GM12878 (cell line): ENCODE measurements around the gene MPV17. TPM values are rescaled to one million over a fixed set of nuclear protein-coding genes. Genes with fewer than 3 reads are reported as not detected.

Experiments used
- ATAC-seq: fragments of 200-7000 bp; cut with Tn5 transposase; 3 replicates; pipeline ENCODE4 v1.9.1; 2020; ENCODE audit warnings: mild to moderate bottlenecking, moderate library complexity
- BruUV-seq: library from RNA; stranded (reverse); fragments of 400-500 nt; replicated peaks from 2 replicates; lab custom pipeline; 2021; lab: Mats Ljungman, UMichigan
- CTCF ChIA-PET: fragments of 300-600 bp; sonication (Branson Sonifier 250); formaldehyde crosslinking; extraction: SDS; loops from one replicate; lab custom pipeline; 2021; ENCODE audit warnings: inconsistent platforms; lab: Yijun Ruan, JAX
- POLR2A ChIA-PET: fragments of 350-600 bp; formaldehyde crosslinking; extraction: SDS; loops from one replicate; lab custom pipeline; 2021; ENCODE audit warnings: inconsistent platforms; lab: Charles Lee
- RAD21 ChIA-PET: fragments of 300-600 bp; sonication (Branson Sonifier 250); formaldehyde crosslinking; loops from one replicate; lab custom pipeline; 2023; ENCODE audit warnings: antibody characterized with exemption; ENCODE audit not compliant: unreplicated experiment; lab: Charles Lee
- SMC1A ChIA-PET: fragments of 300-600 bp; sonication (Branson Sonifier 250); formaldehyde crosslinking; loops from one replicate; lab custom pipeline; 2023; ENCODE audit not compliant: unreplicated experiment, uncharacterized antibody; lab: Charles Lee
- DNase-seq: peaks from one replicate; pipeline ENCODE4 v3.0.0-alpha.2; 2011; ENCODE audit warnings: low read depth, low spot score
- FAIRE-seq: peaks from 3 replicates; lab custom pipeline; 2011; peaks lifted over from hg19 to GRCh38; lab: Jason Lieb, UNC
- H2AFZ ChIP-seq: 2 replicates; pipeline ENCODE4 v1.6.0; 2011; ENCODE audit warnings: low read depth, low read length, control low read depth; ENCODE audit not compliant: control insufficient read depth
- H3K27ac ChIP-seq: 2 replicates; pipeline ENCODE4 v1.5.1; 2011; ENCODE audit warnings: control low read depth; ENCODE audit not compliant: control insufficient read depth, insufficient read depth
- H3K27me3 ChIP-seq, 2 experiments: replicated peaks in 1 of 2; 2 replicates each; pipeline versions ENCODE4 v1.6.0 to v1.6.1; 2011; ENCODE audit warnings: low read length in 1 of 2; ENCODE audit not compliant: control insufficient read depth in 2 of 2, insufficient read depth in 2 of 2
- H3K36me3 ChIP-seq, 2 experiments: 2 replicates each; pipeline ENCODE4 v1.5.1; 2011; ENCODE audit warnings: low read length in 1 of 2; ENCODE audit not compliant: control insufficient read depth in 2 of 2, insufficient read depth in 2 of 2
- H3K4me1 ChIP-seq: 2 replicates; pipeline ENCODE4 v1.6.1; 2011; ENCODE audit warnings: mild to moderate bottlenecking, low read length, moderate library complexity, mixed read lengths; ENCODE audit not compliant: control insufficient read depth, insufficient read depth
- H3K4me2 ChIP-seq: 2 replicates; pipeline ENCODE4 v1.6.0; 2011; ENCODE audit warnings: control low read depth; ENCODE audit not compliant: control insufficient read depth, insufficient read depth
- H3K4me3 ChIP-seq: fragments of 200-600 bp; sonication (generic); 2 replicates; pipeline ENCODE4 v1.5.1; 2016
- H3K79me2 ChIP-seq: 2 replicates; pipeline ENCODE4 v1.6.0; 2011; ENCODE audit warnings: low read length; ENCODE audit not compliant: control insufficient read depth, insufficient read depth
- H3K9ac ChIP-seq: 2 replicates; pipeline ENCODE4 v1.8.0; 2011; ENCODE audit warnings: low read length, control low read depth, mixed read lengths; ENCODE audit not compliant: control insufficient read depth, insufficient read depth
- H3K9me3 ChIP-seq: replicated peaks from 3 replicates; pipeline ENCODE4 v1.5.1; 2011; ENCODE audit warnings: mild to moderate bottlenecking, low read length; ENCODE audit not compliant: control insufficient read depth, insufficient read depth
- H4K20me1 ChIP-seq: 2 replicates; pipeline ENCODE4 v1.6.0; 2011; ENCODE audit not compliant: control insufficient read depth, insufficient read depth
- ATF7 ChIP-seq: fragments of 450-650 bp; IDR thresholded peaks from 2 replicates; pipeline ENCODE4 v1.6.1; 2016; ENCODE audit warnings: low read depth, mild to moderate bottlenecking
- CREM ChIP-seq: IDR thresholded peaks from 2 replicates; pipeline ENCODE4 v1.6.1; 2014; ENCODE audit warnings: antibody characterized with exemption, low read depth
- GABPA ChIP-seq: IDR thresholded peaks from 2 replicates; pipeline ENCODE4 v1.6.1; 2014; ENCODE audit warnings: antibody characterized with exemption, low read depth, mild to moderate bottlenecking, inconsistent platforms
- JUND ChIP-seq: IDR thresholded peaks from 2 replicates; pipeline ENCODE4 v1.6.1; 2012; ENCODE audit warnings: low read depth, mild to moderate bottlenecking, low read length, improper control_type of control experiment, moderate library complexity
- MTA3 ChIP-seq: IDR thresholded peaks from 2 replicates; pipeline ENCODE4 v1.6.1; 2012; ENCODE audit warnings: low read length, inconsistent platforms, borderline replicate concordance
- SREBF1 ChIP-seq: IDR thresholded peaks from 2 replicates; pipeline ENCODE4 v1.6.1; 2012; ENCODE audit warnings: mild to moderate bottlenecking, low read length
- SUZ12 ChIP-seq: fragments of 200-600 bp; sonication (generic); IDR thresholded peaks from one replicate; pipeline ENCODE4 v1.6.1; 2018; ENCODE audit warnings: antibody characterized with exemption, mild to moderate bottlenecking; ENCODE audit not compliant: unreplicated experiment
- WGBS: methylation state at CpG from one replicate; pipeline ENCODE4 v1.1.6; 2016; ENCODE audit warnings: low lambda C conversion rate; ENCODE audit not compliant: insufficient replicate concordance, insufficient coverage; ENCODE audit errors: missing lambda C conversion rate; 5-methylcytosine and 5-hydroxymethylcytosine counted together
- in situ Hi-C: fragments of 300-500 bp; cut with MboI; formaldehyde crosslinking; loops from 9 replicates; pipeline ENCODE4 v1.14.3; 2018; ENCODE audit warnings: mixed read lengths
- intact Hi-C: fragments of 100-400 bp; cut with micrococcal nuclease; formaldehyde crosslinking; loops from one replicate; pipeline ENCODE4 v1.14.2; 2022; ENCODE audit not compliant: unreplicated experiment
- polyA plus RNA-seq, 11 experiments: library from polyadenylated mRNA; depleted of rRNA in 4 of 11; unstranded in 6 of 11; stranded (reverse) in 5 of 11; fragments of >200 nt; fragmentation: Nextera tagmentation in 4 of 11; fragmentation: Illumina TruSeq in 1 of 11; extraction: Ambion mirVana in 4 of 11; extraction: Trizol in 1 of 11; gene quantifications; 1 replicate in 1 of 11; 2 replicates in 10 of 11; pipeline versions ENCODE4 v1.2.1 to v1.2.3, GENCODE V29; 2011 to 2016; ENCODE audit warnings: inconsistent platforms in 2 of 11, missing spikeins in 2 of 11, low read depth in 1 of 11
- total RNA-seq, 4 experiments: library from RNA; depleted of rRNA in 3 of 4; stranded (reverse); fragments of >200 nt in 3 of 4; fragmentation: Illumina TruSeq in 1 of 4; extraction: Trizol in 1 of 4; gene quantifications; 2 replicates each; pipeline versions ENCODE4 v1.2.1 to v1.2.3, GENCODE V29; 2013 to 2021
- TF ChIP-seq, protein P1 (sequence below): fragments of 450-650 bp; IDR thresholded peaks from 2 replicates; pipeline ENCODE4 v1.6.1; 2017; ENCODE audit warnings: antibody characterized with exemption, mild to moderate bottlenecking, moderate library complexity
- TF ChIP-seq, protein P2 (sequence below): IDR thresholded peaks from 2 replicates; pipeline ENCODE4 v1.6.1; 2012; ENCODE audit warnings: mild to moderate bottlenecking, low read depth, low read length
- TF ChIP-seq, protein P3 (sequence below): IDR thresholded peaks from 2 replicates; pipeline ENCODE4 v1.6.1; 2012; ENCODE audit warnings: low read depth, low read length, improper control_type of control experiment

The MPV17 gene
- total and polyA plus RNA-seq, 10 of the 15 experiments (the other 5 are each of a cell fraction or from before 2014, with no cell fraction given): 63.4 to 143 (median 89.0) TPM

DNA sequence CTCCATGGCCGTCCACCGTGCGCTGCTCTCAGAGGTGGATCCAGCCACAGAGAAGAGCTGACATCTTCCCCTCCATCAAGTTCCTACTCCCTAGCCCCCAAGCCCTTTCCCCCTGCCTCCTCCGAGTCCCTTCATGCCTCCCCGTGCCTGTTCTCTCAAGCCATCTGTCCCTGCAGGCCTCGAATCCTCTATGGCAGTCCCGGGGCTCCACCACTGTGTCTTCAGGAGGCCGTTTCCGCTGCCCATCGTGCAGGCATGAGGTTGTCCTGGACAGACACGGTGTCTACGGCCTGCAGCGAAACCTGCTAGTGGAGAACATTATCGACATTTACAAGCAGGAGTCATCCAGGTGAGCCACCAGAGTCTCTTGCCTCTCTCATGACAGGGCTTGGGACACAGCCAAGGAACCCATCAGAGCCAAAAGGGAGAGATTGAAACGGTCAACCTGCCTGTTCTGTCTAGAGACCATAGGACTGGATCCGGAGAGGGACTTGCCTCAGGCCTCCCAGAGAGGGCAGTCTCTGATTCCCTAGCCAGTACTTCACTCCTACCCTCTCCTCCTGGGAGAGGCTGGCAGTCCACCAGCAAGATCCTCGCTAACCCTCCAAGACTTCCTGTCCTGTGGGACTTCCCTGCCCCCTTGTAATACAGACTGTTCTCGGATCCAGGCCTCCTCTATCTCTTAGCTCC is 24.4 kb downstream of the MPV17 start:
- Histone ChIP-seq H4K20me1 (no peaks in the 10 kb centered on the region), H3K4me3 (no peak overlapping the region), H3K36me3 (no peaks in the 10 kb centered on the region)
- ChIA-PET SMC1A (interaction anchor here (1.6 kb wide), 1 partner anchor 199 kb away, joined by 4 read pairs; no protein-coding TSS in a partner anchor), RAD21 (no interaction called here)
- WGBS: 39% methylated on average over 16 of the region's 18 CpGs
- TF ChIP-seq, protein P1, sequence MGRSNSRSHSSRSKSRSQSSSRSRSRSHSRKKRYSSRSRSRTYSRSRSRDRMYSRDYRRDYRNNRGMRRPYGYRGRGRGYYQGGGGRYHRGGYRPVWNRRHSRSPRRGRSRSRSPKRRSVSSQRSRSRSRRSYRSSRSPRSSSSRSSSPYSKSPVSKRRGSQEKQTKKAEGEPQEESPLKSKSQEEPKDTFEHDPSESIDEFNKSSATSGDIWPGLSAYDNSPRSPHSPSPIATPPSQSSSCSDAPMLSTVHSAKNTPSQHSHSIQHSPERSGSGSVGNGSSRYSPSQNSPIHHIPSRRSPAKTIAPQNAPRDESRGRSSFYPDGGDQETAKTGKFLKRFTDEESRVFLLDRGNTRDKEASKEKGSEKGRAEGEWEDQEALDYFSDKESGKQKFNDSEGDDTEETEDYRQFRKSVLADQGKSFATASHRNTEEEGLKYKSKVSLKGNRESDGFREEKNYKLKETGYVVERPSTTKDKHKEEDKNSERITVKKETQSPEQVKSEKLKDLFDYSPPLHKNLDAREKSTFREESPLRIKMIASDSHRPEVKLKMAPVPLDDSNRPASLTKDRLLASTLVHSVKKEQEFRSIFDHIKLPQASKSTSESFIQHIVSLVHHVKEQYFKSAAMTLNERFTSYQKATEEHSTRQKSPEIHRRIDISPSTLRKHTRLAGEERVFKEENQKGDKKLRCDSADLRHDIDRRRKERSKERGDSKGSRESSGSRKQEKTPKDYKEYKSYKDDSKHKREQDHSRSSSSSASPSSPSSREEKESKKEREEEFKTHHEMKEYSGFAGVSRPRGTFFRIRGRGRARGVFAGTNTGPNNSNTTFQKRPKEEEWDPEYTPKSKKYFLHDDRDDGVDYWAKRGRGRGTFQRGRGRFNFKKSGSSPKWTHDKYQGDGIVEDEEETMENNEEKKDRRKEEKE: no peak
- TF ChIP-seq GABPA (no peak), SUZ12 (no peak), CREM (no peak), MTA3 (no peak), SREBF1 (no peak), JUND (no peak), ATF7 (no peak)
- TF ChIP-seq, protein P2, sequence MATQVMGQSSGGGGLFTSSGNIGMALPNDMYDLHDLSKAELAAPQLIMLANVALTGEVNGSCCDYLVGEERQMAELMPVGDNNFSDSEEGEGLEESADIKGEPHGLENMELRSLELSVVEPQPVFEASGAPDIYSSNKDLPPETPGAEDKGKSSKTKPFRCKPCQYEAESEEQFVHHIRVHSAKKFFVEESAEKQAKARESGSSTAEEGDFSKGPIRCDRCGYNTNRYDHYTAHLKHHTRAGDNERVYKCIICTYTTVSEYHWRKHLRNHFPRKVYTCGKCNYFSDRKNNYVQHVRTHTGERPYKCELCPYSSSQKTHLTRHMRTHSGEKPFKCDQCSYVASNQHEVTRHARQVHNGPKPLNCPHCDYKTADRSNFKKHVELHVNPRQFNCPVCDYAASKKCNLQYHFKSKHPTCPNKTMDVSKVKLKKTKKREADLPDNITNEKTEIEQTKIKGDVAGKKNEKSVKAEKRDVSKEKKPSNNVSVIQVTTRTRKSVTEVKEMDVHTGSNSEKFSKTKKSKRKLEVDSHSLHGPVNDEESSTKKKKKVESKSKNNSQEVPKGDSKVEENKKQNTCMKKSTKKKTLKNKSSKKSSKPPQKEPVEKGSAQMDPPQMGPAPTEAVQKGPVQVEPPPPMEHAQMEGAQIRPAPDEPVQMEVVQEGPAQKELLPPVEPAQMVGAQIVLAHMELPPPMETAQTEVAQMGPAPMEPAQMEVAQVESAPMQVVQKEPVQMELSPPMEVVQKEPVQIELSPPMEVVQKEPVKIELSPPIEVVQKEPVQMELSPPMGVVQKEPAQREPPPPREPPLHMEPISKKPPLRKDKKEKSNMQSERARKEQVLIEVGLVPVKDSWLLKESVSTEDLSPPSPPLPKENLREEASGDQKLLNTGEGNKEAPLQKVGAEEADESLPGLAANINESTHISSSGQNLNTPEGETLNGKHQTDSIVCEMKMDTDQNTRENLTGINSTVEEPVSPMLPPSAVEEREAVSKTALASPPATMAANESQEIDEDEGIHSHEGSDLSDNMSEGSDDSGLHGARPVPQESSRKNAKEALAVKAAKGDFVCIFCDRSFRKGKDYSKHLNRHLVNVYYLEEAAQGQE: no peak
- TF ChIP-seq, protein P3, sequence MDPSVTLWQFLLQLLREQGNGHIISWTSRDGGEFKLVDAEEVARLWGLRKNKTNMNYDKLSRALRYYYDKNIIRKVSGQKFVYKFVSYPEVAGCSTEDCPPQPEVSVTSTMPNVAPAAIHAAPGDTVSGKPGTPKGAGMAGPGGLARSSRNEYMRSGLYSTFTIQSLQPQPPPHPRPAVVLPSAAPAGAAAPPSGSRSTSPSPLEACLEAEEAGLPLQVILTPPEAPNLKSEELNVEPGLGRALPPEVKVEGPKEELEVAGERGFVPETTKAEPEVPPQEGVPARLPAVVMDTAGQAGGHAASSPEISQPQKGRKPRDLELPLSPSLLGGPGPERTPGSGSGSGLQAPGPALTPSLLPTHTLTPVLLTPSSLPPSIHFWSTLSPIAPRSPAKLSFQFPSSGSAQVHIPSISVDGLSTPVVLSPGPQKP: no peak
- TF ChIP-seq, all 136 proteins: peak for 0
- Histone ChIP-seq H3K27ac (no peak overlapping the region), H3K4me2 (no peak overlapping the region), H3K4me1 (no peaks in the 10 kb centered on the region), H3K9ac (no peak overlapping the region), H2AFZ (no peak overlapping the region), H3K9me3 (no peaks in the 10 kb centered on the region), H3K79me2 (no peaks in the 10 kb centered on the region), H3K27me3 (no peaks in the 10 kb centered on the region; a peak in 2 of 4 replicates)
- CTCF ChIA-PET: interaction anchor here (1.4 kb wide), 1 partner anchor 19 kb away, joined by 4 read pairs; no protein-coding TSS in a partner anchor
- ATAC-seq: no peak
- FAIRE-seq: no peak
- no peak for DNase-seq
- POLR2A ChIA-PET: no interaction called here
- intact Hi-C loops (no loop called here), in situ Hi-C loops (no loop called here)
- BruUV-seq: no TSS peak
